Sigmoid colon (tissue), 7 donors: Measurements from ENCODE around the gene SPINDOC. TPM values are rescaled to one million over a fixed set of nuclear protein-coding genes. Genes with fewer than 3 reads are reported as not detected.
"Not testable (repeated sequence)": the region's sequence is repeated elsewhere in the genome, so short reads cannot be mapped to it uniquely, and the experiment has no call there.

Experiments used
- DNase-seq: peaks from one replicate; pipeline ENCODE4 v3.0.0-alpha.2; 2019
- H3K27ac ChIP-seq, 4 donors: fragments of 200-600 bp; sonication (generic); one replicate each; pipeline ENCODE4 v1.5.1; 2016 to 2019; ENCODE audit warnings: mild to moderate bottlenecking in 1 of 4
- H3K27me3 ChIP-seq, 3 donors: fragments of 200-600 bp; sonication (generic); one replicate each; pipeline ENCODE4 v1.5.1; 2019; ENCODE audit warnings: mild to moderate bottlenecking in 1 of 3
- H3K36me3 ChIP-seq, 4 donors: fragments of 200-600 bp; sonication (generic); one replicate each; pipeline ENCODE4 v1.5.1; 2016 to 2019
- H3K4me1 ChIP-seq, 4 donors: fragments of 200-600 bp; sonication (generic); one replicate each; pipeline ENCODE4 v1.5.1; 2017 to 2019
- H3K4me3 ChIP-seq, 4 donors: fragments of 200-600 bp; sonication (generic); one replicate each; pipeline ENCODE4 v1.5.1; 2017 to 2019; ENCODE audit warnings: mild to moderate bottlenecking in 2 of 4, moderate library complexity in 1 of 4
- H3K9me3 ChIP-seq, 4 donors: fragments of 200-600 bp in 3 of 4; sonication (generic) in 3 of 4; one replicate each; pipeline versions ENCODE4 v1.5.1 to v1.6.1; 2013 to 2019
- EP300 ChIP-seq, 4 donors: sonication (generic); formaldehyde crosslinking; IDR thresholded peaks; one replicate each; pipeline ENCODE4 v1.6.1; 2017; ENCODE audit warnings: antibody characterized with exemption in 4 of 4
- POLR2A ChIP-seq, 2 donors: fragments of 450-650 bp; IDR thresholded peaks; one replicate each; pipeline ENCODE4 v1.6.1; 2016; ENCODE audit warnings: antibody characterized with exemption in 2 of 2, mild to moderate bottlenecking in 2 of 2, moderate library complexity in 2 of 2
- POLR2AphosphoS5 ChIP-seq, 4 donors: sonication (generic); formaldehyde crosslinking; IDR thresholded peaks; one replicate each; pipeline ENCODE4 v1.6.1; 2017; ENCODE audit warnings: antibody characterized with exemption in 4 of 4
- WGBS, 2 donors: extraction: QIAGEN DNeasy Blood & Tissue Kit; methylation state at CpG; one replicate each; pipeline ENCODE4 v1.1.7; 2013; 5-methylcytosine and 5-hydroxymethylcytosine counted together
- intact Hi-C: fragments of 100-400 bp; cut with DNase I; formaldehyde crosslinking; loops from one replicate; pipeline ENCODE4 v1.15.1; 2023
- polyA plus RNA-seq, 3 donors: library from polyadenylated mRNA; stranded (reverse); fragments of 200-250 nt; gene quantifications; one replicate each; pipeline ENCODE4 v1.2.3, GENCODE V29; 2013
- total RNA-seq, 4 donors: library from RNA; depleted of rRNA; stranded (reverse); fragments of >200 nt; gene quantifications; one replicate each; pipeline ENCODE4 v1.1.0, GENCODE V29; 2016
- TF ChIP-seq, protein P1 (sequence below), 4 experiments: fragments of 450-650 bp in 3 of 4; fragments of 200-600 bp in 1 of 4; IDR thresholded peaks; one replicate each; pipeline ENCODE4 v1.5.1; 2016 to 2019; ENCODE audit warnings: antibody characterized with exemption in 4 of 4, mild to moderate bottlenecking in 3 of 4, moderate library complexity in 2 of 4
- donor health status: healthy with polysubstance abuse.
- donor health status: Bipolar disorder and iron deficiency.
- donor health status: healthy.

SPINDOC gene
- total and polyA plus RNA-seq, 7 donors: 4.6 to 15.2 (median 12.2) TPM

GRCh38 chr11:63858628-63859550 is 45.6 kb downstream of the SPINDOC start:
- TF ChIP-seq POLR2A (IDR thresholded peaks at IDR 0.05) (no peak), POLR2AphosphoS5 (IDR thresholded peaks at IDR 0.05) (no peak), EP300 (IDR thresholded peaks at IDR 0.05) (no peak)
- TF ChIP-seq, protein P1, sequence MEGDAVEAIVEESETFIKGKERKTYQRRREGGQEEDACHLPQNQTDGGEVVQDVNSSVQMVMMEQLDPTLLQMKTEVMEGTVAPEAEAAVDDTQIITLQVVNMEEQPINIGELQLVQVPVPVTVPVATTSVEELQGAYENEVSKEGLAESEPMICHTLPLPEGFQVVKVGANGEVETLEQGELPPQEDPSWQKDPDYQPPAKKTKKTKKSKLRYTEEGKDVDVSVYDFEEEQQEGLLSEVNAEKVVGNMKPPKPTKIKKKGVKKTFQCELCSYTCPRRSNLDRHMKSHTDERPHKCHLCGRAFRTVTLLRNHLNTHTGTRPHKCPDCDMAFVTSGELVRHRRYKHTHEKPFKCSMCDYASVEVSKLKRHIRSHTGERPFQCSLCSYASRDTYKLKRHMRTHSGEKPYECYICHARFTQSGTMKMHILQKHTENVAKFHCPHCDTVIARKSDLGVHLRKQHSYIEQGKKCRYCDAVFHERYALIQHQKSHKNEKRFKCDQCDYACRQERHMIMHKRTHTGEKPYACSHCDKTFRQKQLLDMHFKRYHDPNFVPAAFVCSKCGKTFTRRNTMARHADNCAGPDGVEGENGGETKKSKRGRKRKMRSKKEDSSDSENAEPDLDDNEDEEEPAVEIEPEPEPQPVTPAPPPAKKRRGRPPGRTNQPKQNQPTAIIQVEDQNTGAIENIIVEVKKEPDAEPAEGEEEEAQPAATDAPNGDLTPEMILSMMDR (IDR thresholded peaks at IDR 0.05): no peak
- Histone ChIP-seq H3K27me3 (no peaks in the 10 kb centered on the region), H3K27ac (peak overlapping the region in 2 of 4 donors; percentile 7 to 42), H3K4me3 (no peak overlapping the region), H3K9me3 (no peaks in the 10 kb centered on the region), H3K36me3 (peaks cover 0 to 6% (median 2%) of the 10 kb centered on the region in 4 donors), H3K4me1 (peaks cover 0 to 17% (median 11%) of the 10 kb centered on the region in 4 donors)
- 79 to 83% methylated on average over 11 of the region's 11 CpGs for WGBS, 2 donors
- intact Hi-C loops: no loop called here
- peak; percentile 73 for DNase-seq

- TF ChIP-seq POLR2A (IDR thresholded peaks at IDR 0.05) (no peak), POLR2AphosphoS5 (IDR thresholded peaks at IDR 0.05) (no peak), EP300 (IDR thresholded peaks at IDR 0.05) (no peak)
- TF ChIP-seq, protein P1 (IDR thresholded peaks at IDR 0.05): no peak
- Histone ChIP-seq H3K4me1 (peaks cover 0 to 34% (median 29%) of the 10 kb centered on the region in 4 donors), H3K27me3 (no peaks in the 10 kb centered on the region), H3K27ac (no peak overlapping the region), H3K4me3 (no peak overlapping the region), H3K9me3 (no peaks in the 10 kb centered on the region), H3K36me3 (peaks cover 0 to 6% (median 2%) of the 10 kb centered on the region in 4 donors)
- WGBS, 2 donors: 5 to 22% methylated on average over 4 of the region's 4 CpGs
- DNase-seq: no peak
- intact Hi-C loops: no loop called here
These were observed 49.7 kb downstream of the SPINDOC start for GRCh38 chr11:63862923-63863322.

GRCh38 chr11:63863620-63864019 is 50.4 kb downstream of the SPINDOC start:
- intact Hi-C loops, H3K9me3 ChIP-seq, H3K36me3 ChIP-seq, H3K4me3 ChIP-seq, H3K27me3 ChIP-seq, DNase-seq, H3K27ac ChIP-seq: not testable (repeated sequence)
- peaks cover 0 to 34% (median 28%) of the 10 kb centered on the region in 4 donors for H3K4me1 ChIP-seq
- WGBS, 2 donors: 96 to 97% methylated on average over 6 of the region's 6 CpGs

DNA sequence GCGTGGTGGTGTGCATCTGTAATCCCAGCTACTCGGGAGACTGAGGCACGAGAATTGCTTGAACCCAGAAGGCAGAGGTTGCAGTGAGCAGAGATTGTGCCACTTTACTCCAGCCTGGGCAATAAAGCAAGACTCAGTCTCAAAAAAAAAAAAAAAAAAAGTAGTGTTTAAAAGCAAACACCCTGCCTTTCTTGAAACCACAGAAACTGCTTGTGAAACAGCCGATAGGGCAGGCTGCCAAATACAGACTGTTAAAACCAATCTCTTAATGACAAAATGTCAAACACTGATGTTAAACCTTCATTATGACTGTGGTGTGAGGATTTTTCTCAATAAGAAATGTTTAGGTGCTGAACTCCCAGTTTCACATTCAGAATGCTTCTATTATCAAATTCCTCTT is 53.0 kb downstream of the SPINDOC start:
- Histone ChIP-seq H3K4me3 (no peak overlapping the region), H3K4me1 (peaks cover 0 to 56% (median 51%) of the 10 kb centered on the region in 4 donors), H3K27ac (no peak overlapping the region), H3K9me3 (no peaks in the 10 kb centered on the region), H3K36me3 (peaks cover 0 to 6% (median 2%) of the 10 kb centered on the region in 4 donors), H3K27me3 (no peaks in the 10 kb centered on the region)
- 6 to 34% methylated on average over 4 of the region's 4 CpGs for WGBS, 2 donors
- intact Hi-C loops: no loop called here
- no peak for TF ChIP-seq EP300 (IDR thresholded peaks at IDR 0.05)
- TF ChIP-seq, protein P1 (IDR thresholded peaks at IDR 0.05): no peak
- no peak for TF ChIP-seq POLR2AphosphoS5 (IDR thresholded peaks at IDR 0.05)
- TF ChIP-seq POLR2A (IDR thresholded peaks at IDR 0.05): no peak
- peak; percentile 71 for DNase-seq

GRCh38 chr11:63867511-63867910 is 54.3 kb downstream of the SPINDOC start:
- TF ChIP-seq EP300 (IDR thresholded peaks at IDR 0.05): no peak
- TF ChIP-seq POLR2A (IDR thresholded peaks at IDR 0.05): no peak
- no peak for TF ChIP-seq POLR2AphosphoS5 (IDR thresholded peaks at IDR 0.05)
- TF ChIP-seq, protein P1 (IDR thresholded peaks at IDR 0.05): no peak
- no peak overlapping the region for H3K27ac ChIP-seq
- DNase-seq: no peak
- H3K4me3 ChIP-seq: no peak overlapping the region
- H3K27me3 ChIP-seq: no peaks in the 10 kb centered on the region
- H3K4me1 ChIP-seq: peaks cover 0 to 69% (median 64%) of the 10 kb centered on the region in 4 donors
- intact Hi-C loops: no loop called here
- H3K36me3 ChIP-seq: no peaks in the 10 kb centered on the region
- no peaks in the 10 kb centered on the region for H3K9me3 ChIP-seq
- 96 to 97% methylated on average over 4 of the region's 4 CpGs for WGBS, 2 donors
